GM19043 (cell line): Measurements from ENCODE around the gene MCF2L.

Experiments
- ATAC-seq: cut with Tn5 transposase; IDR thresholded peaks from one replicate; pipeline ENCODE4 v1.9.1; 2021; ENCODE audit warnings: low read depth; ENCODE audit not compliant: unreplicated experiment

MCF2L gene

GRCh38 chr13:113009743-113010509 lies 40.9 kb downstream of the MCF2L start:
- no peak for ATAC-seq

GRCh38 chr13:113010510-113010865 lies 41.5 kb downstream of the MCF2L start:
- no peak for ATAC-seq

- ATAC-seq, result no peak
These were observed 44.3 kb downstream of the MCF2L start for GRCh38 chr13:113013303-113013702.

- no peak for ATAC-seq
These were observed 45.1 kb downstream of the MCF2L start for GRCh38 chr13:113013878-113014751.

DNA sequence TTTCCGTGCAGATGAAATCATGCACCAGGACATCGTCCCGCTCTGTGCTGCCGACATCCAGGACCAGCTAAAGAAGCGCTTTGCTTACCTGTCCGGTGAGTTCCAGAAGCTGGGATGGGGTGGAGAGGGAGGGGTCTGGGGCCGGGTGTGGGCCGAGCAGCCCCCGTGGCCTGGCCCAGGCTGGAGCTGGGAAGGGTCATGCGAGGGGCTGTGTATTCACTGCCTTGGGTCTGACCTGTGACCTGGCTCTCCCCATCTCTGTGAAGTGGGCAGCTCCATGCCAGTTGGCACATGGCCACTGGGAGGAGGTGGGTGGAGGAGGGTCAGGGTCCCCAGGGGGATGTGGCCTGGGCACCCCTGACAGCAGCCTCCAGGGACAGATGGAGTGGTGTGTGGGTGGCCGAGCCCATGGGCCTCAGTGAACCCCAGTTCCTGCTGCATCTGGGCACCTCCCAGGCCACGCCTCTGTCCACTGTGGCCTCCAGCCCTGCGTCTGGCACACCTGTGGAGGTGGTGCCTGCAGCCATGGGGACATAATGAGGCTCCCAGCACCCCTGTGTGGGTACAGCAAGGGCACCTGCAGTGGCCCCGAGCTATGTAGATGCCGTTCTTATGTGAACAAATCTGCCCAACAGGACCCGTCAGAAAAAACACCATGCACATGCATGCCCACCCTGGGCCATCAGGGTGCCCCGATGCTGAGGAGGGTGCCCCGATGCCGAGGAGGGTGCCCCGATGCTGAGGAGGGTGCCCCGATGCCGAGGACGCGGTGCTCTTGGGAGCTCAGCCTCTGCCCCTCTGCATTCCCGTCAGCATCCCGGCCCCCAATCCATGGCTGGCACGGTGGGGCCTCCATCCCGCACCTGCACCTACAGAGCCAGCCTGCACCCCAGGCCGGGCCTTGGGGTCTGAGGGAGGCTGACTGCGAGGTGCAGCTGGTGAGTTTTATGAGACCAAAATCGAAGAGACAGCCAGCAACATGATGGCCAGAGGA lies 46.0 kb downstream of the MCF2L start:
- ATAC-seq, result no peak

- ATAC-seq, result no peak
These were observed 47.0 kb downstream of the MCF2L start for GRCh38 chr13:113015826-113016525.

GRCh38 chr13:113016526-113017295 lies 47.7 kb downstream of the MCF2L start:
- no peak for ATAC-seq

DNA sequence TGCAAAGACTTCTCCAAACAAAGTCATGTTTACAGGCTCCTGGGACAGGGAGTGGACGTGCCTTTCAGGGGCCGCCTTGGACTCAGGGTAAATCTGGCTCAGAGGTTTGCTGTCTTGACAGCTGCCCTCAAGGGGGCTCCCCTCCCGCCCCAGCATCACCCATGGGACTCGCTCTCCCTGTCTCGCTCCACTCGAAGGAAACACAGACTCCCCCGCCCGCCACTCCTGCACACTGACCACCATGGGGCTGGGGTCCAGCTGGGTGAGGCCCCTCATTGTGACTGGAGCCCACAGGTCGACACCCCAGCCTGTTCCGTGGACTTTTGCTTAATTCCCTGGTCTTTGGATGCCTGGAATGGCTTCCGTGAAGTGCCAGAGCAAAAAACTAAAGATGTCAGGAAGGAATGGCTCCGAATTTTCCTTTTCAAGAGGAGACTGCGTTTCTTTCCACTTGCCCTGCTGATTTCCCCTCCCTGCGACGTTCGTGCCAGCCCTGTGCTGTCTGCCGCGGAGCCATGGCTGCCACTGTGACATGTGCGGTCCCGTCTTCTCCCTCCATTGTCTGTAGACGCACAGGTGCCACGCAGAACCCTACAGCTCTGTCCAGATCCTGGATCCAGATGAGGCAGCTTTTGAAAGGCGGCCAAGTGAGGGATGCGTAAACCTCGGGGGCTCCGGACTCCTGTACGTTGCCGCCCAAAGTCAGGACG lies 48.6 kb downstream of the MCF2L start:
- no peak for ATAC-seq

GRCh38 chr13:113018676-113019465 lies 49.9 kb downstream of the MCF2L start:
- no peak for ATAC-seq

- no peak for ATAC-seq
These were observed 51.5 kb downstream of the MCF2L start for GRCh38 chr13:113020323-113021080.

DNA sequence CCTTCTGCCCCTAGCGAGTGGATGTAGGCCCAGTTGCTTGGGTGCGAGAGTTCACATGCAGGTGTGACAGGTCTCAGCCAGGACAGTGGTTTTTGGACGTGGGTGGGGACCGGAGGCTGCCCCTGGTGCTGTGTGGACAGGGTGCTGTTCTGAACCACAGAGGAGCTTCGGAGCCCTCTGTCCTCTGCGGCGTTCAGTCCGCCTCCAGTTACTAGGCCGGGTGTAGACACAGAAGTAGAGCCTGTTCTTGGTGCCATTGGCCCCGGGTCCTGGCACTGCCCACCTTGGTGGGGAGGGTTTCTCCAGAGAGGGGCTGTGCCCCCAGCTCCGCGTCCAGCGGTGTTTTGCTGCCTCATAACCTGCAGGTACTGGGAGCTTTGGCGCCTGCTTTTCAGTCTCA lies 52.4 kb downstream of the MCF2L start:
- no peak for ATAC-seq

GRCh38 chr13:113021811-113022210 lies 52.8 kb downstream of the MCF2L start:
- ATAC-seq, result no peak

DNA sequence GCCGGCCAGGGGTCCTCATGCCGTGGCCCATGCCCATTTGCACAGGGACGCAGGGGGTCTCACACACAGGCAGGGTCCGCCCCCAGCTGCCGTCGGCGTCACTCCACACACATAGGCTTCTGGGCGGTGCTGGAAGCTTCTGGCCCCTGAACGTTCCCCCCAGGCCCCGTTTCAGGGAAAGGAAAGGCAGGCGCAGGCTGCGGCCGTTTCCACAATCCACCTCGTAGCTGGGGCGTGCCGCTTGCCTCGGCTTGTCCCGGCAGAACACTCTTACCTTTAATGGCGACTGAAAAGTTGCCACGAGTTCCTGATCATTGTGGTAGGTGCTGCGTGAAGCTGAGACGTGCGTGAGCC lies 53.4 kb downstream of the MCF2L start:
- no peak for ATAC-seq

- ATAC-seq, result no peak
These were observed 53.9 kb downstream of the MCF2L start for GRCh38 chr13:113022745-113023574.

GRCh38 chr13:113023694-113024430 lies 54.8 kb downstream of the MCF2L start:
- no peak for ATAC-seq

- no peak for ATAC-seq
These were observed 55.5 kb downstream of the MCF2L start for GRCh38 chr13:113024466-113024865.
